Stimulated activated CD8-positive, alpha-beta memory T cell treated with anti-CD3 and anti-CD28 coated beads, Interleukin-7, amount 100 ng/mL, for 48 hours (primary cell): ENCODE data around the gene ZNF441.
"Not testable (repeated sequence)": the region's sequence is repeated elsewhere in the genome, so short reads cannot be mapped to it uniquely, and the experiment has no call there.

Experiments used
- DNase-seq, 2 donors: peaks; one replicate each; pipeline ENCODE4 v3.0.0-alpha.2; 2020; ENCODE audit warnings: low read depth in 1 of 2; ENCODE audit errors: extremely low read depth in 1 of 2

Gene ZNF441

GRCh38 chr19:11766597-11767591 lies at the start of gene ZNF441:
ZNF441 (plus strand) TSS chr19:11767000; CDS start chr19:11767194, 194 bp downstream.
- peak; percentile 82 to 92 for DNase-seq

GRCh38 chr19:11721681-11722080 lies 45.1 kb upstream of the ZNF441 start:
- no peak for DNase-seq

DNA sequence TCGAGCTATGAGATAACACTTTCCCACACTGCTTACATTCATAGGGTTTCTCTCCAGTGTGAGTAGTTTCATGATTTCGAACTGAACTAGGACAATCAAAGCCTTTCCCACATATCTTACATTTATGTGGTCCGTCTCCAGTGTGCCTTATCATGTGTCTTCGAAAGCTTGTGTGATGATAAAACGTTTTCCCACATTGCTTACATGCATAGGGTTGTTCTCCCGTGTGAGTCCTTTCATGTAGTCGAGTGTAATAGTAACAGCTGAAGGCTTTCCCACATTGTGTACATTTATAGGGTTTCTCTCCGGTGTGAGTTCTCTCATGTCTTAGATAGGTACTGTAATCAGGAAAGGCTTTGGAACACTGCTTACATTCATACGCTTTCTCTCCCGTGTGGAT lies 44.4 kb upstream of the ZNF441 start:
- no peak for DNase-seq

DNA sequence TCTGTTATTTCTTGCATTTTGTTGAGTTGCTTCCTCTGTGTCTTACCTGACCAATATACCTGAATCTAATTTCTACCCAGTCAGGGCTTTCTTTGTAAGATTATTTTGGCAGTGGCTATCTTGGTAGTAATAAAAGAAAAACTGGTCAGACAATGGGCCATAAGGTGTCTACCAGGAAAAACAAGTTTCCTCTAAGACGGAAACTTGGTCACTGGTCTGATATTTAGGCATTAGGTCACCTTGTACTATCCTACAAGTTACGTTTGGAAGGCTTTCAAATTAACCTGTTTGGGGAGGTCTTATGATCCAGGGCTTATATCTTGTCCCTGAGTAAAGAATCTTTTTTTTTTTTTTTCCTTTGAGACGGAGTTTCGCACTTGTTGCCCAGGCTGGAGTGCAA lies 37.2 kb upstream of the ZNF441 start:
- no peak for DNase-seq

DNA sequence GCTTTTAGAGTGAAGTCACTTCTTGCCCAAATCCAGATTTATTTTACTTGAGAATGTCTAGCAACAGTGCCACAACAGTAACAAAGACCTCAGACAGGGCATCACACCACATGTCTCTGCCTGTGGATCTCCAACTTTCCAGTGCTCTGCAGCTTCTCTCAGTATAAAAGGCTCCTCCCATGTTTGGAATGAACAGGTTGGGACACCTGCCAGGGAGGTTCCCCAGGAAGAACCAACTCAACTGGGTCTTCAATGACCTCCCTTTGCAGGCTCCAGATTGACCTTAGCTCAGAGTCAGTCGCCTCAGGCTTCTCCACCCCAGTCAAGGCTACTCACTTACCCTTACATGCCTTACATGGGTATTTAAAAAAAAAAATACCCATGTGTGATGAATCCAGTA lies 31.4 kb upstream of the ZNF441 start:
- DNase-seq = no peak

GRCh38 chr19:11736696-11737095 lies 30.1 kb upstream of the ZNF441 start:
- DNase-seq = no peak

GRCh38 chr19:11737964-11738745 lies 28.6 kb upstream of the ZNF441 start:
- peak; percentile 22 to 25 for DNase-seq

- DNase-seq = peak; percentile 88 to 97
Measured at GRCh38 chr19:11738746-11739620, 27.8 kb upstream of the ZNF441 start, which contains the start of gene ZNF823. ZNF823 (minus strand) TSS chr19:11738946; CDS start chr19:11738819, 127 bp downstream.

- no peak for DNase-seq
Measured at GRCh38 chr19:11745869-11746268, 20.9 kb upstream of the ZNF441 start.

DNA sequence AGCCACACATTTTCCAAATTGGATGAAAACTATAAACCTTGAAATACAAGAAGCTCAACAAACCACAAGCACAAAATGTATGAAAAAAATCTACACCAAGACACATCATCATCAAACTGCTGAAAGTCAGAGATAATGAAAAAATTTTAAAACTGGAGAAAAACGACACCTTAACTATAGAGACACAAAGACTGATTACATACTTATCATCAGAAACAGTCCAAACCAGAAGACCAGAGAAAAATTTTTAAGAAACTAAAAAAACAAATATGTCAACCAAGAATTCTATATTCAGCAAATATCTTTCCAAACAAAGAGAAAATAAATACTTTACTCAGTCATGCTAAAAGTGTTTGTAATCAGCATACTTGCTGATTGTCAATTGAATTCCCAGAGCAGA lies 19.5 kb upstream of the ZNF441 start:
- DNase-seq = no peak

- DNase-seq = no peak
Measured at GRCh38 chr19:11749751-11750150, 17.0 kb upstream of the ZNF441 start.

- no peak for DNase-seq
Measured at GRCh38 chr19:11752244-11752736, 14.5 kb upstream of the ZNF441 start.

- no peak for DNase-seq
Measured at GRCh38 chr19:11754663-11755062, 12.1 kb upstream of the ZNF441 start.

DNA sequence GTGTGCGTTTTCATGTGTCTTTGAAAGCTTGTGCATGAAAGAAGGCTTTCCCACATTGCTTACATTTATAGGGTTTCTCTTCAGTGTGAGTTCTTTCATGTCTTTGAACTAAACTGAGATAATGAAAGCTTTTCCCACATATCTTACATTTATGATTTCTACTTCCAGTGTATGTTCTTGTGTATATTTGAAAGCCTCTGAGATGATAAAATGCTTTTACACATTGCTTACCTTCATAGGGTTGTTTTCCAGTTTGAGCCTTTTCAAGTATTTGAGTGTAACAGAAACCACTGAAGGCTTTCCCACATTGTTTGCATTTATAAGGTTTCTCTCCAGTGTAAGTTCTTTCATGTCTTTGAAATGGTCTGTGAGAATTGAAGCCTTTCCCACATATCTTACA lies 9.8 kb upstream of the ZNF441 start:
- DNase-seq = no peak

GRCh38 chr19:11759805-11760204 lies 7.0 kb upstream of the ZNF441 start:
- DNase-seq = no peak

DNA sequence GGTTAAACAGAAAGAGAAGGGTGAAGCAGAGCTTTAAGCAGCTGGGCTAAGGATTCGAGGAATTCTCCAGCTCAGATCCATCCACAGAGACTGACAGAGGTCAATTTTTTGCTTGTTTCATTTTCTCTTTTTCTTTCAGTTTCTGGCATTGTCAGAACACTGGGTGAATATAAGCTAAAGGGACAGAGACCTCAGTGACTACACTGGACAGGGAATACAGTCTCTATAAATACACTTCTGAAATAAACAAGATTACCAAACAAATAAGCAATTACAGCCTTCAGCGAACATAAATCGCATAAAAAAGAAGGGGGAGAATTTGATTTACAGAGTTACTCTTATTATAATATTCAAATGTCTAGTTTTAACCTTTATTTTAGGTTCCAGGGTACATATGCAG lies 3.7 kb upstream of the ZNF441 start:
- no peak for DNase-seq

DNA sequence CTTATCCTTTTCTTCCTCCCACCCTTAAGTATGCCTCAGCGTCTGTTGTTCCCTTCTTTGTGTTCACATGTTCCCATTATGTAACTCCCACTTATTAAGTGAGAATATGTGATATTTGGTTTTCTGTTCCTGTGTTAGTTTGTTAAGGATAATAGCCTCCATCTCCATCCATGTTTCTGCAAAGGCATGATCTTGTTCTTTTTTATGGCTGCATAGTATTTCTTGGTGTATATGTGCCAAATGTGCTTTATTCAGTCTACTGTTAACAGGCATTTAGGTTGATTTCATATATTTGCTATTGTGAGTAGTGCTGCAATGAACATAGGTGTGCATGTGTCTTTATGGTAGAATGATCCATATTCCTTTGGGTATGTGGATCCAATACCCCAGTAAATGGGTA lies 3.2 kb upstream of the ZNF441 start:
- DNase-seq = no peak

GRCh38 chr19:11767633-11768133 lies 883 bp downstream of the ZNF441 start:
- no peak for DNase-seq

DNA sequence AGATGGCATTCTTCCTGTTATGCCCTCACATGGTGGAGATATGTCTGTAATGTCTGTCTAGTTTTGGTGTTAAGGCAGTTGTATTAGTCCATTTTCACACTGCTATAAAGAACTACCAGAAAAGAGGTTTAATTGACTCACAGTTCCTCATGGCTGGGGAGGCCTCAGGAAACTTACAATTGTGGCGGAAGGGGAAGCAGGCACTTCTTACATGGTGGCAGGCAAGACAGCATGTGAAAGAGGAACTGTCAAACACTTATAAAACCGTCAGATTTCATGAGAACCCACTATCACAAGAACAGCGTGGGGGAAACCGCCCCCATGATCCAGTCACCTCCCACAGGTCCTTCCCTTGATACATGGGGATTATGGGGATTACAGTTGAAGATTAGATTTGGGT lies 3.2 kb downstream of the ZNF441 start:
- no peak for DNase-seq

DNA sequence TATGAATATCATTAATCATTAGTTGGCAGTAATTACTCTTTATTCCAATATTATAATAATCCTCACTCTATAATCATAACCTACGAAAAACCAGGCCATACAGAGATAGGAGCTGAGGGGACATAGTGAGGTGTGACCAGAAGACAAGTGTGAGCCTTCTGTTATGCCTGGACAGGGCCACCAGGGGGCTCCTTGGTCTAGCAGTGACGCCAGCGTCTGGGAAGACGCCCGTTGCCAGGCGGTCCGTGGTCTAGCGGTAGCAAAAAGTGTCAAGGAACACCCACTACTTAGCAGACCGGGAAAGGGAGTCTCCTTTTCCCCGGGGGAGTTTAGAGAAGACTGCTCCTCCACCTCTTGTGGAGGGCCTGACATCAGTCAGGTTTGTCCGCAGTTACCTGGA lies 4.7 kb downstream of the ZNF441 start:
- DNase-seq = not testable (repeated sequence)
